ENCODE results near the gene CDH11.

The CDH11 gene

DNA sequence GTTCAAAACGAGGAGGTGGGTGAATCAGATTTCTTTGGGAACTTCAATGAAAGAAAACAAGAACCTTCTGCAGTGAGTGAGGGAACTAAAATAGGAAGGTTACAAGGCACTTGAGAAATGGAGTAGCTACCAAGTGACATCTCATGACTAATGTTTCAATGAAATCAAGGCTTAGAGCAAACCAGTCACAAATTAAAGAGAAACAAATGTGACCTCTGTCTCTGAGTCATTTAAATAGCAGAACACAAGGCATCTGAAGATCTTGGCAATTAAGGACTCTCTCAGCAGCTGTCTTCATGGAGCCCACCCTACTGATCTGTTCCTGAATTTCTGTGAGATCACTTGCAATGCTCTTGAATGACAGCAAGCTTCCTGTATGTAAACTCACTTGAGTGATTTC lies 109.5 kb downstream of the CDH11 start:
- no peaks in the 10 kb centered on the region for H3K9me3 ChIP-seq (ENCODE audit: severe bottlenecking)
- H3K36me3 ChIP-seq: no peaks in the 10 kb centered on the region
- no peak overlapping the region for H3K4me3 ChIP-seq (ENCODE audit: low read depth, low read length)
- DNase-seq: no peak
- no peak for TF ChIP-seq CTCF (IDR thresholded peaks at IDR 0.05; ENCODE audit: low read depth, low read length)
- no peaks in the 10 kb centered on the region for H3K27me3 ChIP-seq (ENCODE audit: insufficient read depth, low read depth, severe bottlenecking)
- no peak overlapping the region for H3K27ac ChIP-seq

- no peaks in the 10 kb centered on the region for H3K27me3 ChIP-seq (ENCODE audit: insufficient read depth, low read depth, severe bottlenecking)
- no peak for TF ChIP-seq CTCF (IDR thresholded peaks at IDR 0.05; ENCODE audit: low read depth, low read length)
- no peaks in the 10 kb centered on the region for H3K9me3 ChIP-seq (ENCODE audit: severe bottlenecking)
- H3K27ac ChIP-seq: no peak overlapping the region
- H3K36me3 ChIP-seq: no peaks in the 10 kb centered on the region
- H3K4me3 ChIP-seq (ENCODE audit: low read depth, low read length): no peak overlapping the region
- DNase-seq: no peak
Measured at GRCh38 chr16:65010125-65010524, 111.7 kb downstream of the CDH11 start.

DNA sequence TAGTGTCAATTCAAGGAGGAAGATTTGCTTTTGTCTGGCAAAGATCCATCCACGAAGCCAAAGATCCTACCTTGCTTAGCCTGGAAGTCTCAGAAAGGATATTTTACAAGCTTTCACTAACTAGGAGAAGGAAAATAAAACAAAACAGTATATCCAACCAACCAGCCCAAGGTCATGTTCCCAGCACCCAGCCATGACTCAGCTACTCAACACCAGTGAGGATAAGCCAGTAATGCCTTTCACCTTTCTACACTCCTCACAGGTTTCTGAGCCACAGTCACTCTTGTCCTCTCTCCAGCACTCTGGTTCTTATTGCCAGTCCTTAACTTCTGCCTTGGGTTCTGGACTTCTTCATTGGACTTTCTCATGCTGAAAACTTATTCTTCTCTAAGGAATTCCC lies 116.2 kb downstream of the CDH11 start:
- H3K9me3 ChIP-seq (ENCODE audit: severe bottlenecking): no peaks in the 10 kb centered on the region
- no peak for DNase-seq
- no peak for TF ChIP-seq CTCF (IDR thresholded peaks at IDR 0.05; ENCODE audit: low read depth, low read length)

DNA sequence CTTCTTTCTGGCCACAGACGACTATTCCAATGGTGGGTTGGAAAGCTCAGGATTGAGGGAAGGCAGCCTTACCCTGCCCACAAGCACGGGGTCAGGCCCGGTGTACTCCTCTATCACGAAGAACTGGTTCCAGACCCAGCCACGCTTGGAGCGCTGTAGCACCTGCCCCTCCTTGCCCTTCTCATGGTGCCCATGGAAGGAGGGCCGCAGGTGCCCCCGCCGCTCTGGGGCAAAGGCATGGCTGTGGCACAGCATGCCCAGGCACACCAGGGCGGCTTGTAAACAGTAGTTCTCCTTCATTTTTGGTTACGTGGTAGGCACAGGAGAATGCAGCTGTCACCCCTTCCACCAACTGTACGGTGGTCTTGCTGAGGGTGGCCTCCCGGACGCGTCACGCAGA lies 117.3 kb downstream of the CDH11 start:
- Histone ChIP-seq H3K4me3 (ENCODE audit: low read depth, low read length) (no peak overlapping the region), H3K27ac (no peak overlapping the region), H3K36me3 (no peaks in the 10 kb centered on the region), H3K9me3 (ENCODE audit: severe bottlenecking) (no peaks in the 10 kb centered on the region), H3K27me3 (ENCODE audit: insufficient read depth, low read depth, severe bottlenecking) (no peaks in the 10 kb centered on the region)
- no peak for DNase-seq
- TF ChIP-seq CTCF (IDR thresholded peaks at IDR 0.05; ENCODE audit: low read depth, low read length): no peak

More for the DNA sequence above, 116.2 kb downstream of the CDH11 start:
- Histone ChIP-seq H3K4me3 (ENCODE audit: low read depth, low read length) (no peak overlapping the region), H3K27me3 (ENCODE audit: insufficient read depth, low read depth, severe bottlenecking) (no peaks in the 10 kb centered on the region), H3K36me3 (no peaks in the 10 kb centered on the region), H3K27ac (no peak overlapping the region)

- no peak for DNase-seq
- TF ChIP-seq CTCF (IDR thresholded peaks at IDR 0.05; ENCODE audit: low read depth, low read length): no peak
Measured at GRCh38 chr16:65003621-65004020, 118.2 kb downstream of the CDH11 start.

GRCh38 chr16:65002265-65002664 lies 119.6 kb downstream of the CDH11 start:
- DNase-seq: no peak
- H3K27ac ChIP-seq: no peak overlapping the region
- TF ChIP-seq CTCF (IDR thresholded peaks at IDR 0.05; ENCODE audit: low read depth, low read length): no peak
- no peaks in the 10 kb centered on the region for H3K9me3 ChIP-seq (ENCODE audit: severe bottlenecking)
- no peaks in the 10 kb centered on the region for H3K36me3 ChIP-seq
- H3K4me3 ChIP-seq (ENCODE audit: low read depth, low read length): no peak overlapping the region
- no peaks in the 10 kb centered on the region for H3K27me3 ChIP-seq (ENCODE audit: insufficient read depth, low read depth, severe bottlenecking)

More at GRCh38 chr16:65003621-65004020, 118.2 kb downstream of the CDH11 start:
- H3K36me3 ChIP-seq: no peaks in the 10 kb centered on the region
- H3K27ac ChIP-seq: no peak overlapping the region
- no peaks in the 10 kb centered on the region for H3K9me3 ChIP-seq (ENCODE audit: severe bottlenecking)
- H3K4me3 ChIP-seq (ENCODE audit: low read depth, low read length): no peak overlapping the region
- no peaks in the 10 kb centered on the region for H3K27me3 ChIP-seq (ENCODE audit: insufficient read depth, low read depth, severe bottlenecking)

Measured in WERI-Rb-1 (cell line).